ENCODE results near the gene CENPB.

DNA sequence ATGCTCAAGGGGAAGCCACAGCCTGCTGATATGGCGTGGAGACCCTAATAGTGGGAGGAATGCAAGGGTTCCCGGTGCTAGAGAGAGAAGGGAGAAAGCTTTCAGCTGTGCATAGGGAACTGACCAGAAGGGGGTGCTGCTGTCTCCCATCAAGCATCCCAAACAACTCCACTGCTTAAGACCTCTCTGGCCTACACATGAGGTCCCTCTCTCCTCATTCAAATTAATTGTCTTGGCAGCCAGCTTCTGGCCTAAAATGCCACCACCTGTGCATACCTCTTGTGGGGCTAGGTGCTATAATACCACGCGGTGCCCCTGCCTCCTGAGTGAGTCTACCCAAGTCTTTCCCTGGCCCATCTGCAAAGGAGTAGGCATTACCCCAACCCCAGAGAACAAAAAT lies 33.4 kb downstream of the CENPB start:
- TF ChIP-seq EZH2 (IDR thresholded peaks at IDR 0.05; ENCODE audit: insufficient read depth, poor library complexity, severe bottlenecking) (no peak), EZH2phosphoT487 (IDR thresholded peaks at IDR 0.05; ENCODE audit: insufficient read depth, low read depth) (no peak)

Measured in GM23248 (cell line).